Stimulated activated CD8-positive, alpha-beta memory T cell treated with anti-CD3 and anti-CD28 coated beads, Interleukin-12 subunit alpha, Interleukin-12 subunit beta, amount 100 ng/mL, for 24 hours (primary cell): ENCODE results near the gene ABHD18.
"Not testable (repeated sequence)": the region's sequence is repeated elsewhere in the genome, so short reads cannot be mapped to it uniquely, and the experiment has no call there.

Experiments
- DNase-seq: peaks from one replicate; pipeline ENCODE4 v3.0.0-alpha.2; 2020; ENCODE audit errors: extremely low read depth

Gene ABHD18

GRCh38 chr4:127993151-127993550 is 27.9 kb downstream of the ABHD18 start:
- DNase-seq = no peak

GRCh38 chr4:127995776-127996175 is 30.6 kb downstream of the ABHD18 start:
- DNase-seq = no peak

DNA sequence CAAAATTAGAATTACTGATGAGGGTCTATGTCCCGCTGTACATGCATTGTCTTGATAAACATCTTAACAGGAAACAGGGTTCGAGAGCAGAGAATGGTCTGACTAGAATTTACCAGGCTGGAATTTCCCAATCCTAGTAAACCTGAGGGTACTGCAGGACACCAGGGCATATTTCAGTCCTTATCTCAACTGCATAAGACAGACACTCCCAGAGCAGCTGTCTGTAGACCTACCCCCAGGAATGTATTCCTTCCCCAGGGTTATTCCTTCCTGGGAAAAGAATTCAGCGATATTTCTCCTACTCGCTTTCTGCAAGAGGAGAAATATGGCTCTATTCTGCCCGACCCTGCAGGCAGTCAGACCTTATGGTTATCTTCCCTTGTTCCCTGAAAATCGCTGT is 31.3 kb downstream of the ABHD18 start:
- DNase-seq = not testable (repeated sequence)

- no peak for DNase-seq
These were observed 32.6 kb downstream of the ABHD18 start for GRCh38 chr4:127997534-127998388.

DNA sequence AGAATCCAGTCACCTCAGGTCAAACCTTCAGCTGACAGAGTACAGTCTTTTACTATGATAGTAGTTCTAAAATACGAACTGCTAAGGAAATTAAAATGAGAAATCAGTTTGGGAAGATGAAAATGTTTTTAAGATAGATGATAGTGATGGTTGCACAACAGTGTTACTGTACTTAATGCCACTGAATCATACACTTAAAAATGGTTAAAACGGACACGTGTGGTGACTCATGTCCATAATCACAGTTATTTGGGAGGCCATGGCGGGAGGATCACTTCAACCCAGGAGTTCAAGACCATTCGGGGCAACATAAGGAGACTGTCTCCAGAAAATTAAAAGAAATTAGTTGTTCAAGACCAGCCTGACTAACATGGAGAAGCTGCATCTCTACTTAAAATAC is 41.4 kb downstream of the ABHD18 start:
- no peak for DNase-seq

DNA sequence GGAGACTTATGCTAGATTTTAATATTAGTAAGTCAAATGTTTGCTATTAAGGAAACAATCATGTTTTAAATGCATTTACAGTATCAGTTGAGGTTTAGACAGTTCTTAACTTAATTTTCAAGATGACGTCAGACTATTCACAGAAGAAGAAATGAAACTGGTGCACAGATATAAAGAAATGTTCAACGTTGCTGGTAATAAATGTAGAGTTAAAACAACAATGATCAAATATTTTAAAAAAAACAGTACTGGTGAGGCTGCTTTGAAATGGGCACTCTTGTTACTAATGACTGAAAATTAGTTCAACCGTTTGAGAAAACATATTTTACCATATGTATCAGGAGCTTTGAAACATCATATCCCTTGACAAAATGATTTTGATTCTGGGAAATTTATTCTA is 44.2 kb downstream of the ABHD18 start:
- no peak for DNase-seq

DNA sequence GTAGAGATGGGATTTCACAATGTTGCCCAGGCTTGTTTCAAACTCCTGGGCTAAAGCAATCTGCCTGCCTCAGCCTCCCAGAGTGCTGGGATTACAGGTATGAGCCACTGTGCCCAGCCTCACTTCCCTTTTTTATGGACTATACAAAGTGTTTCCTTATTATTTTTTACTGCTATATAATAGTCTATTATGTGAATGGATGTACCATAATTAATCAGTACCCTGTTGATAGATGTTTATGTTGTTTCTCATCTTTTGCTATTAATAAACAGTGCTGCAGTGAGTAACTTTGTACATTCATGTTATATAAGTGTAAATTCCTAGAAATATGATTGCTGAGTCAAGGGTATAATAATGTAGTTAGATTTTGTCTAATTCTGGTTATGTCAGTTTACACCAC is 60.1 kb downstream of the ABHD18 start:
- no peak for DNase-seq

DNA sequence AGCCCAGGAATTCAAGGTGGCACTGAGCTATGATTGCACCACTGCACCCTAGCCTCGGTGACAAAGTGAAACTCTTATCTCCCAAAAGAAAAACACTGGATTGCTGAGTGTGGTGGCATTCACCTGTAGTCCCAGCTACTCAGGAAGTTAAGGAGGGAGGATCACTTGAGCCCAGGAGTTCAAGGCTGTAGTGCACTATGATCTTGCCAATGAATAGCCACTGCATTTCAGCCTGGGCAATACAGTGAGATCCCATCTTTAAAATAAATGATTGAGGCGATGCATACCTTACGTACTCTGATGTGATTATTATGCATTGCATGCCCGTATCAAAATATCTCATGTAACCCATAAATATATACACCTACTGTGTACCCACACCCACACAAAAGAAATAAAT is 64.7 kb downstream of the ABHD18 start:
- no peak for DNase-seq

GRCh38 chr4:128031756-128032384 is 66.7 kb downstream of the ABHD18 start:
- DNase-seq = no peak

- no peak for DNase-seq
These were observed 74.4 kb downstream of the ABHD18 start for GRCh38 chr4:128039568-128039967.

DNA sequence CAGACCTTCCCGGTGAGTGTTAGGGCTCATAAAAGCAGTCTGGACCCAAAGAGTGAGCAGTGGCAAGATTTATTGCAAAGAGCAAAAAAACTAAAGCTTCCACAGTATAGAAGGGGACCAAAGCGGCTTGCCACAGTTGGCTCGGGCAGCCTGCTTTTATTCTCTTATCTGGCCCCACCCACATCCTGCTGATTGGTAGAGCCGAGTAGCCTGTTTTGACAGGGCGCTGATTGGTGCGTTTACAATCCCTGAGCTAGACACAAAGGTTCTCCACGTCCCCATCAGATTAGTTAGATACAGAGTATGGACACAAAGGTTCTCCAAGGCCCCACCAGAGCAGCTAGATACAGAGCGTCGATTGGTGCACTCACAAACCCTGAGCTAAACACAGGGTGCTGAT is 81.8 kb downstream of the ABHD18 start:
- not testable (repeated sequence) for DNase-seq

DNA sequence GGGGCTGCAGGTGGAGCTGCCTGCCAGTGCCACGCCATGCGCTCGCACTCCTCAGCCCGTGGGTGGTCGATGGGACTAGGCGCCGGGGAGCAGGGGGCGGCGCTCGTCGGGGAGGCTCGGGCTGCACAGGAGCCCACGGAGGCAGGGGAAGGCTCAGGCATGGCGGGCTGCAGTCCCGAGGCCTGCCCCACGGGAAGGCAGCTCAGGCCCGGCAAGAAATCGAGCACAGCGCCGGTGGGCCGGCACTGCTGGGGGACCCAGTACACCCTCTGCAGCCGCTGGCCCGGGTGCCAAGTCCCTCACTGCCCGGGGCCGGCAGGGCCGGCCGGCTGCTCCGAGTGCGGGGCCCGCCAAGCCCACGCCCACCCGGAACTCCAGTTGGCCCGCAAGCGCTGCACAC is 82.3 kb downstream of the ABHD18 start:
- DNase-seq = not testable (repeated sequence)

GRCh38 chr4:128051229-128051628 is 86.0 kb downstream of the ABHD18 start:
- not testable (repeated sequence) for DNase-seq

DNA sequence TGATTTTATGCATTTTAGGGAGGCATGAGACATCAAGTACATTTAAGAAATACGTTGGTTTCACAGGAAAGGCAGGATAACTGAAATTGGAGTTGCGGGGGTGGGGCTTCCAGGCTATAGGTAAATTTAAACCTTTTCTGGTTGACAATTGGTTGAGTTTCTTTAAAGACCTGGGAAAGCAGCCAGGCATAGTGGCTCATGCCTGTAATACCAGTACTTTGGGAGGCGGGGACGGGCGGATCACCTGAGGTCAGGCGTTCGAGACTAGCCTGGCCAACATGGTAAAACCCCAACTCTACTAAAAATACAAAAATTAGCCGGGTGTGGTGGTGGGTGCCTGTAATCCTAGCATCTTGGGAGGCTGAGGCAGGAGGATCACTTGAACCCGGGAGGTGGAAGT is 89.7 kb downstream of the ABHD18 start:
- not testable (repeated sequence) for DNase-seq

DNA sequence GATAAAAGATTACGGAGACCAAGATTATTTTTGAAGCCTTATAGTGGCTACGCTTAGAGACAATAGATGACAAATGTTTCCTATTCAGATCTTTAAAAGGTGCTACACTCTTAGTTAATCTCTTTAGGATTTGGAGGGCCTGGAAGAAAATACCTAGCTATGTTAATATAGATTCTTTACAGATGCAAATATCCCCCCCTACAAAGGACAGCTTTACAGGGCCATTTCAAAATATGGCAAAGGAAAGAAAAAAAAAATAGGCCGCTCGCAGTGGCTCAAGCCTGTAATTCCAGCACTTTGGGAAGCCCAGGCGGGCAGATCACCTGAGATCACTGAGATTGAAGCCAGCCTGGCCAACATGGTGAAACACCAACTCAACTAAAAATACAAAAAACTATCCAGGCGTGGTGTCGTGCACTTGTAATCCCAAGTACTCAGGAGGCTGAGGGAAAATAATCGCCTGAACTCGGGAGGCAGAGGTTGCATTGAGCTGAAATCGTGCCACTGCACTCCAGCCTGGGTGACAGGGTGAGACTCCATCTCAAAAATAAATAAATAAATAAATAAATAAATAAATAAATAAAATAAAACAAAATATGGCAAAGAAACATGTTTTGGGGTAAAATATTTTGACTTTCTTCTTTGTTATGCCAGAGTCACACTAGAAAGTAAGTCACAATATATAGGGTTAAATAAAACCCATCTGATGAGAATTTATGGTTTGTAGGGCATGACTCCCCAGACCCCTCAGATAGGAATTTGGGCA is 90.4 kb downstream of the ABHD18 start:
- not testable (repeated sequence) for DNase-seq

DNA sequence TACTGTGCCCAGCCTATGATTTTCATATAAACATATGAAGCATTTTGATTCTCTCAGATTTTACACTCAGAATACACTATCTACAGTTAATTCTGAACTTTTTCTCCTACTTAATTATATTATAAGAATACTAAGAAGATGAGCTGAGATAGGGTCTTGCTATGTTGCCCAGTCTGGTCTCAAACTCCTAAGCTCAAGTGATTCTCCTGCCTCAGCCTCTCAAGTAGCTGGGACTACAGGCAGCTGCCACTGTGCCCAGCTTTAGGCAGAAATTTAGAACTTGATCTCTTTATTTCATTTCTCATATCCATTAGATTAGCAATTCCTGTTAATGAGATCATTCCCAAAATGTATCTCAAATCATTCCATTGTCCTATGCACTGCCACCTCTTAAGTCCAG is 91.2 kb downstream of the ABHD18 start:
- no peak for DNase-seq

- no peak for DNase-seq
These were observed 95.0 kb downstream of the ABHD18 start for GRCh38 chr4:128060121-128060698.

- peak; percentile 78 for DNase-seq
These were observed 95.7 kb downstream of the ABHD18 start, which contains the start of gene LARP1B for GRCh38 chr4:128060699-128061565. TSS of gene LARP1B (plus strand) at chr4:128061312. CDS start at chr4:128074952, 13,640 bp downstream.

GRCh38 chr4:128061566-128062536 is 96.6 kb downstream of the ABHD18 start:
- peak; percentile 16 for DNase-seq

DNA sequence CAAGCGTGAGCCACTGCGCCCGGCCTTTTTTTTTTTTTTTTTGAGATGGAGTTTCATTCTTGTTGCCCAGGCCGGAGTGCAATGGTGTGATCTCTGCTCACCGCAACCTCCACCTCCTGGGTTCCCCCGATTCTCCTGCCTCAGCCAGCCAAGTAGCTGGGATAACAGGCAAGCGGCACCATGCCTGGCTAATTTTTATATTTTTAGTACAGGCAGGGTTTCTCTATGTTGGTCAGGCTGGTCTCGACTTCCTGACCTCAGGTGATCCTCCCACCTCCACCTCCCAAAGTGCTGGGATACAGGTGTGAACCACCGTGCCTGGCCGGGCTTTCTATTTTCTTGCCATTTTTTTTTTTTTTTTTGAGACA is 101.2 kb downstream of the ABHD18 start:
- DNase-seq = not testable (repeated sequence)
